K562 (cell line): ENCODE data around the gene LRRC25. TPM values are rescaled to one million over a fixed set of nuclear protein-coding genes. Genes with fewer than 3 reads are reported as not detected.

Experiments
- ARHGAP35 ChIP-seq: fragments of 450-650 bp; IDR thresholded peaks from 2 replicates; pipeline ENCODE4 v1.6.1; 2018; ENCODE audit not compliant: partially characterized antibody
- BHLHE40 ChIP-seq: IDR thresholded peaks from 2 replicates; pipeline ENCODE4 v1.6.1; 2011; ENCODE audit warnings: low read length, improper control_type of control experiment
- DNMT1 ChIP-seq: fragments of 450-650 bp; IDR thresholded peaks from 2 replicates; pipeline ENCODE4 v1.6.1; 2016; ENCODE audit warnings: antibody characterized with exemption, mild to moderate bottlenecking
- GABPA ChIP-seq: fragments of 200-800 bp; sonication (Bioruptor generic); conservative IDR thresholded peaks from 2 replicates; pipeline ENCODE4 v1.6.1; 2016; ENCODE audit warnings: low read depth, missing genetic modification characterization, missing compliant biosample characterization
- MCM2 ChIP-seq: fragments of 450-650 bp; IDR thresholded peaks from 2 replicates; pipeline ENCODE4 v1.6.1; 2017; ENCODE audit warnings: low read depth, mild to moderate bottlenecking
- RCOR1 ChIP-seq, 2 experiments: IDR thresholded peaks; 2 replicates each; pipeline ENCODE4 v1.6.1; 2012; ENCODE audit warnings: low read depth in 2 of 2, low read length in 2 of 2, borderline replicate concordance in 1 of 2, improper control_type of control experiment in 1 of 2
- RFX1 ChIP-seq: fragments of 450-650 bp; IDR thresholded peaks from 2 replicates; pipeline ENCODE4 v1.6.1; 2016; ENCODE audit warnings: mild to moderate bottlenecking, moderate library complexity
- ZKSCAN1 ChIP-seq: fragments of 150-350 bp; IDR thresholded peaks from 2 replicates; pipeline ENCODE4 v1.6.1; 2016; ENCODE audit warnings: low read depth, low read length
- polyA plus RNA-seq, 8 experiments: library from polyadenylated mRNA; depleted of rRNA in 4 of 8; stranded (reverse) in 5 of 8; unstranded in 3 of 8; fragments of >200 nt; fragmentation: Nextera tagmentation in 2 of 8; fragmentation: Illumina TruSeq in 1 of 8; extraction: Ambion mirVana in 2 of 8; extraction: Trizol in 1 of 8; gene quantifications; 2 replicates each; pipeline versions ENCODE4 v1.2.1 to v1.2.3, GENCODE V29; 2011 to 2014; ENCODE audit warnings: inconsistent platforms in 1 of 8, missing spikeins in 1 of 8
- total RNA-seq, 7 experiments: library from RNA; depleted of rRNA in 6 of 7; stranded (reverse); fragments of >200 nt in 6 of 7; fragmentation: Illumina TruSeq in 2 of 7; extraction: Trizol in 2 of 7; gene quantifications; 2 replicates each; pipeline versions ENCODE4 v1.2.1 to v1.2.3, GENCODE V29; 2011 to 2021; ENCODE audit warnings: low replicate concordance in 1 of 7
- TF ChIP-seq, protein P1 (sequence below), 2 experiments: fragments of 200-800 bp in 1 of 2; sonication (Bioruptor generic) in 1 of 2; sonication (generic) in 1 of 2; formaldehyde crosslinking in 1 of 2; IDR thresholded peaks in 1 of 2; conservative IDR thresholded peaks in 1 of 2; 2 replicates each; pipeline versions ENCODE4 v1.5.0 to v1.6.1; 2016 to 2020; ENCODE audit warnings: missing compliant biosample characterization in 1 of 2, missing genetic modification characterization in 1 of 2, missing genetic modification reagents in 1 of 2
- TF ChIP-seq, protein P2 (sequence below): fragments of 250-450 bp; sonication (Bioruptor Pico); IDR thresholded peaks from 2 replicates; pipeline ENCODE4 v1.5.0; 2021; ENCODE audit warnings: mild to moderate bottlenecking, borderline replicate concordance
- TF ChIP-seq, protein P3 (sequence below): fragments of 450-650 bp; IDR thresholded peaks from 2 replicates; pipeline ENCODE4 v1.6.1; 2016; ENCODE audit warnings: antibody characterized with exemption
- TF ChIP-seq, protein P4 (sequence below): sonication (generic); formaldehyde crosslinking; IDR thresholded peaks from 2 replicates; pipeline ENCODE4 v1.8.1; 2023; ENCODE audit warnings: mild to moderate bottlenecking, missing genetic modification reagents
- TF ChIP-seq, protein P5 (sequence below): sonication (generic); formaldehyde crosslinking; IDR thresholded peaks from 2 replicates; pipeline ENCODE4 v1.8.0; 2023; ENCODE audit warnings: missing genetic modification reagents, mild to moderate bottlenecking, borderline replicate concordance

LRRC25 gene
- total and polyA plus RNA-seq, 9 of the 15 experiments (the other 6 are each of a cell fraction or from before 2014, with no cell fraction given): 0.07 to 0.36 (median 0.10) TPM; not detected in 3

- TF ChIP-seq, protein P1, sequence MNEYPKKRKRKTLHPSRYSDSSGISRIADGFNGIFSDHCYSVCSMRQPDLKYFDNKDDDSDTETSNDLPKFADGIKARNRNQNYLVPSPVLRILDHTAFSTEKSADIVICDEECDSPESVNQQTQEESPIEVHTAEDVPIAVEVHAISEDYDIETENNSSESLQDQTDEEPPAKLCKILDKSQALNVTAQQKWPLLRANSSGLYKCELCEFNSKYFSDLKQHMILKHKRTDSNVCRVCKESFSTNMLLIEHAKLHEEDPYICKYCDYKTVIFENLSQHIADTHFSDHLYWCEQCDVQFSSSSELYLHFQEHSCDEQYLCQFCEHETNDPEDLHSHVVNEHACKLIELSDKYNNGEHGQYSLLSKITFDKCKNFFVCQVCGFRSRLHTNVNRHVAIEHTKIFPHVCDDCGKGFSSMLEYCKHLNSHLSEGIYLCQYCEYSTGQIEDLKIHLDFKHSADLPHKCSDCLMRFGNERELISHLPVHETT (CRISPR knock-in tag; conservative IDR thresholded peaks at IDR 0.05 in 1 of 2, IDR thresholded peaks at IDR 0.05 in 1 of 2): peak in 1 of 2 experiments; percentile 96; a peak in 2 of 4 replicates
- TF ChIP-seq, protein P2, sequence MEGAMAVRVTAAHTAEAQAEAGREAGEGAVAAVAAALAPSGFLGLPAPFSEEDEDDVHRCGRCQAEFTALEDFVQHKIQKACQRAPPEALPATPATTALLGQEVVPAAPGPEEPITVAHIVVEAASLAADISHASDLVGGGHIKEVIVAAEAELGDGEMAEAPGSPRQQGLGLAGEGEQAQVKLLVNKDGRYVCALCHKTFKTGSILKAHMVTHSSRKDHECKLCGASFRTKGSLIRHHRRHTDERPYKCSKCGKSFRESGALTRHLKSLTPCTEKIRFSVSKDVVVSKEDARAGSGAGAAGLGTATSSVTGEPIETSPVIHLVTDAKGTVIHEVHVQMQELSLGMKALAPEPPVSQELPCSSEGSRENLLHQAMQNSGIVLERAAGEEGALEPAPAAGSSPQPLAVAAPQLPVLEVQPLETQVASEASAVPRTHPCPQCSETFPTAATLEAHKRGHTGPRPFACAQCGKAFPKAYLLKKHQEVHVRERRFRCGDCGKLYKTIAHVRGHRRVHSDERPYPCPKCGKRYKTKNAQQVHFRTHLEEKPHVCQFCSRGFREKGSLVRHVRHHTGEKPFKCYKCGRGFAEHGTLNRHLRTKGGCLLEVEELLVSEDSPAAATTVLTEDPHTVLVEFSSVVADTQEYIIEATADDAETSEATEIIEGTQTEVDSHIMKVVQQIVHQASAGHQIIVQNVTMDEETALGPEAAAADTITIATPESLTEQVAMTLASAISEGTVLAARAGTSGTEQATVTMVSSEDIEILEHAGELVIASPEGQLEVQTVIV (CRISPR knock-in tag): peak; percentile 7; the same call in 1 of the 2 replicates
- TF ChIP-seq GABPA (peak; percentile 94), ZKSCAN1 (peak; percentile 94), BHLHE40 (no peak), DNMT1 (no peak), RFX1 (no peak), RCOR1 (IDR thresholded peaks at IDR 0.05; ENCODE audit: borderline replicate concordance in 1 of 2, low read depth in 2 of 2, low read length in 2 of 2) (no peak), ARHGAP35 (no peak), MCM2 (no peak)
- TF ChIP-seq, protein P3, sequence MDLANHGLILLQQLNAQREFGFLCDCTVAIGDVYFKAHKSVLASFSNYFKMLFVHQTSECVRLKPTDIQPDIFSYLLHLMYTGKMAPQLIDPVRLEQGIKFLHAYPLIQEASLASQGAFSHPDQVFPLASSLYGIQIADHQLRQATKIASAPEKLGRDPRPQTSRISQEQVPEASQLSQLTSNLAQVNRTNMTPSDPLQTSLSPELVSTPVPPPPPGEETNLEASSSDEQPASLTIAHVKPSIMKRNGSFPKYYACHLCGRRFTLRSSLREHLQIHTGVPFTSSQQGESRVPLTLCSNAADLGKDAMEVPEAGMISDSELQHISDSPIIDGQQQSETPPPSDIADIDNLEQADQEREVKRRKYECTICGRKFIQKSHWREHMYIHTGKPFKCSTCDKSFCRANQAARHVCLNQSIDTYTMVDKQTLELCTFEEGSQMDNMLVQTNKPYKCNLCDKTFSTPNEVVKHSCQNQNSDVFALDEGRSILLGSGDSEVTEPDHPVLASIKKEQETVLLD: 0 out of 2 replicates have a peak, but pooled peaks have one; percentile 19
- TF ChIP-seq, protein P4, sequence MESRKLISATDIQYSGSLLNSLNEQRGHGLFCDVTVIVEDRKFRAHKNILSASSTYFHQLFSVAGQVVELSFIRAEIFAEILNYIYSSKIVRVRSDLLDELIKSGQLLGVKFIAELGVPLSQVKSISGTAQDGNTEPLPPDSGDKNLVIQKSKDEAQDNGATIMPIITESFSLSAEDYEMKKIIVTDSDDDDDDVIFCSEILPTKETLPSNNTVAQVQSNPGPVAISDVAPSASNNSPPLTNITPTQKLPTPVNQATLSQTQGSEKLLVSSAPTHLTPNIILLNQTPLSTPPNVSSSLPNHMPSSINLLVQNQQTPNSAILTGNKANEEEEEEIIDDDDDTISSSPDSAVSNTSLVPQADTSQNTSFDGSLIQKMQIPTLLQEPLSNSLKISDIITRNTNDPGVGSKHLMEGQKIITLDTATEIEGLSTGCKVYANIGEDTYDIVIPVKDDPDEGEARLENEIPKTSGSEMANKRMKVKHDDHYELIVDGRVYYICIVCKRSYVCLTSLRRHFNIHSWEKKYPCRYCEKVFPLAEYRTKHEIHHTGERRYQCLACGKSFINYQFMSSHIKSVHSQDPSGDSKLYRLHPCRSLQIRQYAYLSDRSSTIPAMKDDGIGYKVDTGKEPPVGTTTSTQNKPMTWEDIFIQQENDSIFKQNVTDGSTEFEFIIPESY (CRISPR knock-in tag): 0 out of 2 replicates have a peak, but pooled peaks have one; percentile 4
- TF ChIP-seq, protein P5, sequence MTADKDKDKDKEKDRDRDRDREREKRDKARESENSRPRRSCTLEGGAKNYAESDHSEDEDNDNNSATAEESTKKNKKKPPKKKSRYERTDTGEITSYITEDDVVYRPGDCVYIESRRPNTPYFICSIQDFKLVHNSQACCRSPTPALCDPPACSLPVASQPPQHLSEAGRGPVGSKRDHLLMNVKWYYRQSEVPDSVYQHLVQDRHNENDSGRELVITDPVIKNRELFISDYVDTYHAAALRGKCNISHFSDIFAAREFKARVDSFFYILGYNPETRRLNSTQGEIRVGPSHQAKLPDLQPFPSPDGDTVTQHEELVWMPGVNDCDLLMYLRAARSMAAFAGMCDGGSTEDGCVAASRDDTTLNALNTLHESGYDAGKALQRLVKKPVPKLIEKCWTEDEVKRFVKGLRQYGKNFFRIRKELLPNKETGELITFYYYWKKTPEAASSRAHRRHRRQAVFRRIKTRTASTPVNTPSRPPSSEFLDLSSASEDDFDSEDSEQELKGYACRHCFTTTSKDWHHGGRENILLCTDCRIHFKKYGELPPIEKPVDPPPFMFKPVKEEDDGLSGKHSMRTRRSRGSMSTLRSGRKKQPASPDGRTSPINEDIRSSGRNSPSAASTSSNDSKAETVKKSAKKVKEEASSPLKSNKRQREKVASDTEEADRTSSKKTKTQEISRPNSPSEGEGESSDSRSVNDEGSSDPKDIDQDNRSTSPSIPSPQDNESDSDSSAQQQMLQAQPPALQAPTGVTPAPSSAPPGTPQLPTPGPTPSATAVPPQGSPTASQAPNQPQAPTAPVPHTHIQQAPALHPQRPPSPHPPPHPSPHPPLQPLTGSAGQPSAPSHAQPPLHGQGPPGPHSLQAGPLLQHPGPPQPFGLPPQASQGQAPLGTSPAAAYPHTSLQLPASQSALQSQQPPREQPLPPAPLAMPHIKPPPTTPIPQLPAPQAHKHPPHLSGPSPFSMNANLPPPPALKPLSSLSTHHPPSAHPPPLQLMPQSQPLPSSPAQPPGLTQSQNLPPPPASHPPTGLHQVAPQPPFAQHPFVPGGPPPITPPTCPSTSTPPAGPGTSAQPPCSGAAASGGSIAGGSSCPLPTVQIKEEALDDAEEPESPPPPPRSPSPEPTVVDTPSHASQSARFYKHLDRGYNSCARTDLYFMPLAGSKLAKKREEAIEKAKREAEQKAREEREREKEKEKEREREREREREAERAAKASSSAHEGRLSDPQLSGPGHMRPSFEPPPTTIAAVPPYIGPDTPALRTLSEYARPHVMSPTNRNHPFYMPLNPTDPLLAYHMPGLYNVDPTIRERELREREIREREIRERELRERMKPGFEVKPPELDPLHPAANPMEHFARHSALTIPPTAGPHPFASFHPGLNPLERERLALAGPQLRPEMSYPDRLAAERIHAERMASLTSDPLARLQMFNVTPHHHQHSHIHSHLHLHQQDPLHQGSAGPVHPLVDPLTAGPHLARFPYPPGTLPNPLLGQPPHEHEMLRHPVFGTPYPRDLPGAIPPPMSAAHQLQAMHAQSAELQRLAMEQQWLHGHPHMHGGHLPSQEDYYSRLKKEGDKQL (CRISPR knock-in tag): no peak
These were observed 20.0 kb upstream of the LRRC25 start (continued) for GRCh38 chr19:18417250-18418028.
